HepG2 (cell line): ENCODE data around the gene THRA. TPM values are rescaled to one million over a fixed set of nuclear protein-coding genes. Genes with fewer than 3 reads are reported as not detected.

Experiments
- AHDC1 ChIP-seq: sonication (generic); formaldehyde crosslinking; IDR thresholded peaks from 2 replicates; pipeline ENCODE4 v1.5.1; 2020; ENCODE audit warnings: mild to moderate bottlenecking, missing genetic modification reagents, borderline replicate concordance
- AKAP8 ChIP-seq: sonication (generic); formaldehyde crosslinking; IDR thresholded peaks from 2 replicates; pipeline ENCODE4 v1.5.1; 2020; ENCODE audit warnings: mild to moderate bottlenecking, missing genetic modification reagents
- CEBPB ChIP-seq: IDR thresholded peaks from 2 replicates; pipeline ENCODE4 v1.6.1; 2011; ENCODE audit warnings: low read depth, low read length, improper control_type of control experiment, borderline replicate concordance
- CEBPZ ChIP-seq: IDR thresholded peaks from 2 replicates; pipeline ENCODE4 v1.6.1; 2012; ENCODE audit warnings: low read length, improper control_type of control experiment
- FOXJ3 ChIP-seq: sonication (generic); formaldehyde crosslinking; IDR thresholded peaks from 2 replicates; pipeline ENCODE4 v1.4.0; 2020; ENCODE audit warnings: missing genetic modification reagents, mild to moderate bottlenecking, borderline replicate concordance
- GTF3A ChIP-seq: sonication (generic); formaldehyde crosslinking; conservative IDR thresholded peaks from 2 replicates; pipeline ENCODE4 v1.4.0; 2020; ENCODE audit warnings: mild to moderate bottlenecking, missing genetic modification reagents
- GZF1 ChIP-seq: sonication (generic); formaldehyde crosslinking; IDR thresholded peaks from 2 replicates; pipeline ENCODE4 v1.5.1; 2020; ENCODE audit warnings: mild to moderate bottlenecking, missing genetic modification reagents
- HHEX ChIP-seq: IDR thresholded peaks from 2 replicates; pipeline ENCODE4 v1.6.1; 2016; ENCODE audit warnings: control low read depth
- HIVEP1 ChIP-seq: sonication (generic); formaldehyde crosslinking; IDR thresholded peaks from 2 replicates; pipeline ENCODE4 v1.4.0; 2020; ENCODE audit warnings: mild to moderate bottlenecking, missing genetic modification reagents
- HNRNPK ChIP-seq: fragments of 200-400 bp; formaldehyde crosslinking; IDR thresholded peaks from 2 replicates; pipeline ENCODE4 v1.6.1; 2018; ENCODE audit warnings: low read length, low read depth, moderate library complexity, mild to moderate bottlenecking; ENCODE audit not compliant: poor library complexity, severe bottlenecking
- KDM6A ChIP-seq: IDR thresholded peaks from 2 replicates; pipeline ENCODE4 v1.6.1; 2016; ENCODE audit warnings: low read depth
- PHF20 ChIP-seq: sonication (generic); formaldehyde crosslinking; IDR thresholded peaks from 2 replicates; pipeline ENCODE4 v1.5.0; 2020; ENCODE audit warnings: mild to moderate bottlenecking, missing genetic modification reagents
- RCOR2 ChIP-seq: IDR thresholded peaks from 2 replicates; pipeline ENCODE4 v1.6.1; 2016; ENCODE audit warnings: missing biosample characterization, missing genetic modification reagents
- REXO4 ChIP-seq: sonication (generic); formaldehyde crosslinking; IDR thresholded peaks from 2 replicates; pipeline ENCODE4 v1.8.0; 2022; ENCODE audit warnings: missing genetic modification reagents, mild to moderate bottlenecking, borderline replicate concordance
- SRSF4 ChIP-seq: fragments of 200-400 bp; formaldehyde crosslinking; IDR thresholded peaks from one replicate; pipeline ENCODE4 v1.6.1; 2018; ENCODE audit warnings: mild to moderate bottlenecking, low read depth, low read length, moderate library complexity; ENCODE audit not compliant: poor library complexity, severe bottlenecking
- ZFAT ChIP-seq: sonication (generic); formaldehyde crosslinking; conservative IDR thresholded peaks from 2 replicates; pipeline ENCODE4 v1.8.1; 2023; ENCODE audit warnings: missing genetic modification reagents, inconsistent platforms
- ZKSCAN5 ChIP-seq: sonication (generic); formaldehyde crosslinking; IDR thresholded peaks from 2 replicates; pipeline ENCODE4 v1.5.1; 2020; ENCODE audit warnings: mild to moderate bottlenecking, missing genetic modification reagents
- ZNF136 ChIP-seq: sonication (generic); formaldehyde crosslinking; IDR thresholded peaks from 2 replicates; pipeline ENCODE4 v1.8.1; 2022; ENCODE audit warnings: low read depth, mild to moderate bottlenecking, moderate library complexity, missing genetic modification reagents
- ZNF629 ChIP-seq: sonication (generic); formaldehyde crosslinking; conservative IDR thresholded peaks from 2 replicates; pipeline ENCODE4 v1.5.0; 2020; ENCODE audit warnings: missing genetic modification reagents
- ZNF737 ChIP-seq: sonication (generic); formaldehyde crosslinking; IDR thresholded peaks from 2 replicates; pipeline ENCODE4 v1.5.0; 2020; ENCODE audit warnings: missing genetic modification reagents, mild to moderate bottlenecking, borderline replicate concordance
- ZNF879 ChIP-seq: sonication (generic); formaldehyde crosslinking; IDR thresholded peaks from 2 replicates; pipeline ENCODE4 v1.8.1; 2023; ENCODE audit warnings: missing genetic modification reagents
- ZZZ3 ChIP-seq: sonication (generic); formaldehyde crosslinking; IDR thresholded peaks from 2 replicates; pipeline ENCODE4 v1.4.0; 2020; ENCODE audit warnings: missing genetic modification reagents, mild to moderate bottlenecking, borderline replicate concordance
- polyA plus RNA-seq, 8 experiments: library from polyadenylated mRNA; depleted of rRNA in 3 of 8; stranded (reverse) in 7 of 8; unstranded in 1 of 8; fragments of >200 nt; fragmentation: Illumina TruSeq in 4 of 8; extraction: Trizol in 4 of 8; gene quantifications; 2 replicates each; pipeline versions ENCODE4 v1.2.1 to v1.2.3, GENCODE V29; 2011 to 2016; ENCODE audit warnings: low read depth in 4 of 8, missing spikeins in 1 of 8, mixed read lengths in 1 of 8; ENCODE audit not compliant: insufficient read depth in 1 of 8
- total RNA-seq, 5 experiments: library from RNA; depleted of rRNA; stranded (reverse); fragments of >200 nt; fragmentation: Illumina TruSeq; extraction: Trizol; gene quantifications; 2 replicates each; pipeline ENCODE4 v1.2.3, GENCODE V29; 2016; ENCODE audit warnings: low read depth in 1 of 5

The THRA gene
- total and polyA plus RNA-seq, 2 of the 13 experiments (the other 11 are each of a cell fraction or from before 2014, with no cell fraction given): 8.0 to 9.9 TPM

GRCh38 chr17:40100669-40101366 lies 38.1 kb downstream of the THRA start (continued):
- TF ChIP-seq AHDC1 (CRISPR knock-in tag): peak; percentile 37
- peak; percentile 21; the same call in 1 of the 2 replicates for TF ChIP-seq ZNF737
- TF ChIP-seq AKAP8 (CRISPR knock-in tag): peak; percentile 89
- TF ChIP-seq ZKSCAN5 (CRISPR knock-in tag): peak; percentile 77
- peak; percentile 88; the same call in 1 of the 2 replicates for TF ChIP-seq GTF3A (CRISPR knock-in tag)
- TF ChIP-seq ZNF879 (CRISPR knock-in tag): peak; percentile 98; the same call in 1 of the 2 replicates
- peak; percentile 99 for TF ChIP-seq HIVEP1 (CRISPR knock-in tag)
- TF ChIP-seq RCOR2 (CRISPR knock-in tag): peak; percentile 69; the same call in 1 of the 2 replicates
- peak; percentile 65; the same call in 1 of the 2 replicates for TF ChIP-seq HHEX (CRISPR knock-in tag)
- peak; percentile 71; the same call in 1 of the 2 replicates for TF ChIP-seq ZFAT (CRISPR knock-in tag)
- TF ChIP-seq CEBPB: no peak
- peak; percentile 95 for TF ChIP-seq ZZZ3 (CRISPR knock-in tag)
- peak; percentile 94 for TF ChIP-seq FOXJ3 (CRISPR knock-in tag)
- TF ChIP-seq ZNF136 (CRISPR knock-in tag): peak; percentile 99; the same call in 1 of the 2 replicates
- no peak for TF ChIP-seq CEBPZ
- peak; percentile 59; the same call in 1 of the 2 replicates for TF ChIP-seq KDM6A (CRISPR knock-in tag)
- TF ChIP-seq GZF1 (CRISPR knock-in tag): peak; percentile 91
- no peak for TF ChIP-seq HNRNPK
- TF ChIP-seq ZNF629 (CRISPR knock-in tag): peak; percentile 58
- TF ChIP-seq PHF20 (CRISPR knock-in tag): 0 out of 2 replicates have a peak, but pooled peaks have one; percentile 56
- TF ChIP-seq SRSF4: no peak
- peak; percentile 96 for TF ChIP-seq REXO4
